ENCODE data around the gene SOAT1.
"Not testable (repeated sequence)": the region's sequence is repeated elsewhere in the genome, so short reads cannot be mapped to it uniquely, and the experiment has no call there.

Gene SOAT1

DNA sequence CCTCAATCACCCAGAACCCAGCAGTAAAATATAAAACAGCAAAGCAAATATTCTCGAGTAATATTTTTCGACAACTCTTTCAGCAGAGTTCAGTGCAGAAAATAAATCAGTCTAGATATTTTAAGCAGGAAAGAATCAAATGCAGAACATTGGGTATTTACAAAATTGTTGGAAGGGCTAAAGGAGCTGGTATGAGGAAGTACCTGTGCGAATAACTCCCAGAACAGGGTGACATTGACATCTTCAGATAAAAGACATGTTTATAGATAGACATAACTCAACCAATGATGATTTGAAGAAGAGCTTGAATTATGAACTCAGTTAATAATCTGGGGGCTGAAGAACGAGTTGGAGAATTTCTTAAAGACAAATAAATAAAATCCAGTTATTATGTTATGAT is 78.6 kb downstream of the SOAT1 start:
- no peak for DNase-seq (ENCODE audit: low read depth)
- no peak overlapping the region for H3K4me3 ChIP-seq (ENCODE audit: low read length)
- TF ChIP-seq, protein P1, sequence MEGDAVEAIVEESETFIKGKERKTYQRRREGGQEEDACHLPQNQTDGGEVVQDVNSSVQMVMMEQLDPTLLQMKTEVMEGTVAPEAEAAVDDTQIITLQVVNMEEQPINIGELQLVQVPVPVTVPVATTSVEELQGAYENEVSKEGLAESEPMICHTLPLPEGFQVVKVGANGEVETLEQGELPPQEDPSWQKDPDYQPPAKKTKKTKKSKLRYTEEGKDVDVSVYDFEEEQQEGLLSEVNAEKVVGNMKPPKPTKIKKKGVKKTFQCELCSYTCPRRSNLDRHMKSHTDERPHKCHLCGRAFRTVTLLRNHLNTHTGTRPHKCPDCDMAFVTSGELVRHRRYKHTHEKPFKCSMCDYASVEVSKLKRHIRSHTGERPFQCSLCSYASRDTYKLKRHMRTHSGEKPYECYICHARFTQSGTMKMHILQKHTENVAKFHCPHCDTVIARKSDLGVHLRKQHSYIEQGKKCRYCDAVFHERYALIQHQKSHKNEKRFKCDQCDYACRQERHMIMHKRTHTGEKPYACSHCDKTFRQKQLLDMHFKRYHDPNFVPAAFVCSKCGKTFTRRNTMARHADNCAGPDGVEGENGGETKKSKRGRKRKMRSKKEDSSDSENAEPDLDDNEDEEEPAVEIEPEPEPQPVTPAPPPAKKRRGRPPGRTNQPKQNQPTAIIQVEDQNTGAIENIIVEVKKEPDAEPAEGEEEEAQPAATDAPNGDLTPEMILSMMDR (conservative IDR thresholded peaks at IDR 0.05; ENCODE audit: low read depth, low read length), result no peak

DNA sequence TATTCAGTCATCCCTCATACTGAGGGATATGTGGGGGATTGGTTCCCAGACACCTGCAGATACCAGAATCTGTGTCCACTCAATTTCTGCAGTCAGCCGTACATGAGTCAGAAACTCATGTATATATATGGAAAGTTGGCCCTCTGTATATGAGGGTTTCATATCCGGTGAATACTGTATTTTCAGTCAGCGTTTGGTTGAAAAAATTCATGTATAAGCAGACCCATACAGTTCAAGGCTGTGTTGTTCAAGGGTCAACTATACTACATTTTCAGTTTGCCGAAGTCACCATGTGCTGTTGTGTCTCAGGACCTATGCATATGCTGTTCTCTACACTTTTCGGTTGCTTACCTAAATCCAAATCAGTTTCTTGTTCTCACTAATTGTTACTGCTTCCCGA is 82.6 kb downstream of the SOAT1 start:
- no peak for DNase-seq (ENCODE audit: low read depth)
- TF ChIP-seq, protein P1 (conservative IDR thresholded peaks at IDR 0.05; ENCODE audit: low read depth, low read length), result no peak
- no peak overlapping the region for H3K4me3 ChIP-seq (ENCODE audit: low read length)

DNA sequence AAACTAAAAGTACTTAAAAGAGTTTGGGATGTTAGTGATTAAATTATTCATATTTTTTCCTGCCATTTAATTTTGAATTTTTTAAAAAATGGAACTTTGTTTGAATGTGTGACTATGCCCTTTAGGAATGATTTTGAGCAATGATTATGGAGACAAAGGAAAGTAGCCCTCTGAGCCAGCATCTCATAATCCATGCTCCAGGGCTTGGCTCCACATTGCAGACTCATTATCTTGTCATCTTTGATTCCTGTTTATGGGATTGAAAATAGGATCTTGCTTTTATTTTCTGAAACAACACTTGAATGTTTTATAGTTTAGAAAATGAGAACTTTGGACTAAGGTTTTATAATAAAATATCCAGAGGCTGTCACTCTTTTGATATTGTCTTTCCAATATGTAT is 86.7 kb downstream of the SOAT1 start:
- no peak for DNase-seq (ENCODE audit: low read depth)
- TF ChIP-seq, protein P1 (conservative IDR thresholded peaks at IDR 0.05; ENCODE audit: low read depth, low read length), result no peak

DNA sequence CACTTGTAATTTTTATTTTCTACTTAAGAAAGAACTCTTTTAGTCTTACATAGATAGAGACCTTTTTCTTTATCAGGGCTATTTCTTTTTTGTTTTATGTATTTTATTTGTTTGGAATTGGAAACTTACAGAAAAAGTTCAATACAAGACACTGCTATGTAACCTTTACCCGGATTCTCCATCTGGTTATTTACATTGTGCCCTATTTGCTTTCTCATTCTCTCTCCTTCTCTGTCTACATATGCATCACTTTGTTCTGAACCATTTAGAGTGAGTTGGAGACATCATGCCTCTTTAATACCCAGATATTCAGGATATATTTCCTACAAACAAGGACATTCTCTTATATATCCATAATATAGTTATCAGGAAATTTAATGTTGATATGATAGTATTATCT is 90.4 kb downstream of the SOAT1 start:
- TF ChIP-seq, protein P1 (conservative IDR thresholded peaks at IDR 0.05; ENCODE audit: low read depth, low read length), result no peak
- no peak overlapping the region for H3K4me3 ChIP-seq (ENCODE audit: low read length)
- DNase-seq (ENCODE audit: low read depth), result no peak

More for the DNA sequence above, 86.7 kb downstream of the SOAT1 start:
- no peak overlapping the region for H3K4me3 ChIP-seq (ENCODE audit: low read length)

DNA sequence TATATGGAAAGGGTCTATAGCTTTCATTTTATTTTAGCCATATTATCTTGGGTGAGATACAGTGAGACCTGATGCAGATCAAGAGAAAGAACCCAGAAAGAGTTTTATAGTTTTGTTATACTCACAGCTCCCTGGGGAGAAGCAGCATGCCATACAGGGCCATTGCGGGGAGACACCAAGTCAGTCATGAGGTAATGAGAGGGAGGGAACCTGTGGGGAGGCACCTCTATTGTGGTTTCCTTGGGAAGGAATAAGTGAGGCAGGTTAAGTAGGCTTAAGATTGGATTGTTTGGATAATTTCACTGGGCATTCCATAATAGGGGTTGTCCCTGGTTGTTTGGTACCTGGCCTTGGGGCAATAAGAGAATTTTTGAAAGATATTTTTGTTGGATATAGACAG is 91.9 kb downstream of the SOAT1 start:
- H3K4me3 ChIP-seq (ENCODE audit: low read length), result no peak overlapping the region
- no peak for DNase-seq (ENCODE audit: low read depth)
- TF ChIP-seq, protein P1 (conservative IDR thresholded peaks at IDR 0.05; ENCODE audit: low read depth, low read length), result no peak

DNA sequence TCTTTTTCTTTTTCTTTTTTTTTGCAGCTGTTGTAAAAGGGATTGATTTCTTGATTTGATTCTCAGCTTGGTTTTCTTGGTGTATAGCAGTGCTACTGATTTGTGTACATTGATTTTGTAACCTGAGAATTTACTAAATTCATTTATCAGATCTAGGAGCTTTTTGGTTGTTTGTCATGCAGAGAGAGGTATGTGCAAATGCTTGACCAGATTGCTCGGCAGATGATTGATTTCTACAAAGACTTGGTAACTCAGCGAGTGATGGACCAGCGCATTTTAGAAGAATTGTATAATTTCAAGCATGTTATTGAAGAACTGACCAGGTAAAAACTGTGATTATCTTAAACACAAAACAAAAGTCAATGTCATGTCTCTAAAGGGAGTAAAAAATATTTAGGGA is 100.1 kb downstream of the SOAT1 start:
- H3K4me3 ChIP-seq (ENCODE audit: low read length), result no peak overlapping the region
- TF ChIP-seq, protein P1 (conservative IDR thresholded peaks at IDR 0.05; ENCODE audit: low read depth, low read length), result no peak
- no peak for DNase-seq (ENCODE audit: low read depth)

DNA sequence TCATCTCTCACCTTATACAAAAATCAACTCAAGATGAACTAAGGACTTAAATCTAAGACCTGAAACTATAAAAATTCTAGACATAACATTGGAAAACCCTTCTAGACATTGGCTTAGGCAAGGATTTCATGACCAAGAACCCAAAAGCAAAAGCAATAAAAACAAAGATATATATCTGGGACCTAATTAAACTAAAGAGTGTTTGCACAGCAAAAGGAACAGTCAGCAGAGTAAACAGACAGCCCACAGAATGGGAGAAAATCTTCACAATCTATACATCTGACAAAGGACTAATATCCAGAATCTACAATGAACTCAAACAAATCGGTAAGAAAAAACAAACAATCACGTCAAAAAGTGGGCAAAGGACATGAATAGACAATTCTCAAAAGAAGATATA is 105.8 kb downstream of the SOAT1 start:
- DNase-seq (ENCODE audit: low read depth); H3K4me3 ChIP-seq (ENCODE audit: low read length): not testable (repeated sequence)

All from retinal pigment epithelial cell (primary cell).